ENCODE measurements around the gene WWTR1.

GRCh38 chr3:149634573-149634972 is 23.3 kb downstream of the WWTR1 start:
- no peak for TF ChIP-seq CTCF (IDR thresholded peaks at IDR 0.05; ENCODE audit: extremely low read depth in 1 of 2, insufficient read depth in 1 of 2, low read depth in 1 of 2, low read length in 2 of 2)
- TF ChIP-seq EZH2 (IDR thresholded peaks at IDR 0.05; ENCODE audit: borderline replicate concordance, low read depth, low read length, severe bottlenecking) = no peak
- no peak for TF ChIP-seq MAX (IDR thresholded peaks at IDR 0.05; ENCODE audit: insufficient read depth, insufficient read length)
